ENCODE measurements around the gene SEC11A. TPM values are rescaled to one million over a fixed set of nuclear protein-coding genes. Genes with fewer than 3 reads are reported as not detected.

SEC11A gene
- total RNA-seq, 4 donors from 2014 or later: 54.1 to 103 (median 72.8) TPM

DNA sequence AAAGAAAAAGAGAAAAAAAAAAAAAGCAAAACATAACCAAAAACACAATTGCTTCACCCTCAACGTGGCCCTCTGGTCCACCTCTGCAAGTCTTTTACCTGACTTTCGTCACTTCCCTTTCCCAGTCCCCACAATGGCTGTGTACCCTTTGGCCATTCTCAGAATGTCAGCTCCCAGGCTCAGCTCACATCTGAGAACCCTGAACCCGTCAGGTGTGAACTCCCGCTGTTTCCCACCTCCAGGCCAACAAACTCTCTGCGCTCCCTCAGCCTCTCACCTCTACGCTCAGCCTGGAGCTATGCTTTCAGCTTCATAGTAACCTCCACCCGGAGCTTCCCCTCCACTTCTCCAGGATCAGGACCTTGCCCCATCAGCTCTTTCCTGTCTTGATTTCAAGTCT, 91.6 kb downstream of the SEC11A start:
- WGBS, 2 donors: 83 to 86% methylated on average over 6 of the region's 7 CpGs
- TF ChIP-seq, protein P1, sequence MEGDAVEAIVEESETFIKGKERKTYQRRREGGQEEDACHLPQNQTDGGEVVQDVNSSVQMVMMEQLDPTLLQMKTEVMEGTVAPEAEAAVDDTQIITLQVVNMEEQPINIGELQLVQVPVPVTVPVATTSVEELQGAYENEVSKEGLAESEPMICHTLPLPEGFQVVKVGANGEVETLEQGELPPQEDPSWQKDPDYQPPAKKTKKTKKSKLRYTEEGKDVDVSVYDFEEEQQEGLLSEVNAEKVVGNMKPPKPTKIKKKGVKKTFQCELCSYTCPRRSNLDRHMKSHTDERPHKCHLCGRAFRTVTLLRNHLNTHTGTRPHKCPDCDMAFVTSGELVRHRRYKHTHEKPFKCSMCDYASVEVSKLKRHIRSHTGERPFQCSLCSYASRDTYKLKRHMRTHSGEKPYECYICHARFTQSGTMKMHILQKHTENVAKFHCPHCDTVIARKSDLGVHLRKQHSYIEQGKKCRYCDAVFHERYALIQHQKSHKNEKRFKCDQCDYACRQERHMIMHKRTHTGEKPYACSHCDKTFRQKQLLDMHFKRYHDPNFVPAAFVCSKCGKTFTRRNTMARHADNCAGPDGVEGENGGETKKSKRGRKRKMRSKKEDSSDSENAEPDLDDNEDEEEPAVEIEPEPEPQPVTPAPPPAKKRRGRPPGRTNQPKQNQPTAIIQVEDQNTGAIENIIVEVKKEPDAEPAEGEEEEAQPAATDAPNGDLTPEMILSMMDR (IDR thresholded peaks at IDR 0.05): no peak
- no peak for TF ChIP-seq POLR2A (IDR thresholded peaks at IDR 0.05)
- intact Hi-C loops (cut with DNase I): no loop called here
- DNase-seq: no peak
- Histone ChIP-seq H3K27me3 (no peaks in the 10 kb centered on the region), H3K4me3 (no peak overlapping the region), H3K36me3 (peaks cover 0 to 35% (median 11%) of the 10 kb centered on the region in 3 donors), H3K4me1 (no peaks in the 10 kb centered on the region), H3K27ac (no peak overlapping the region), H3K9me3 (peaks cover 0 to 20% (median 19%) of the 10 kb centered on the region in 3 donors)

DNA sequence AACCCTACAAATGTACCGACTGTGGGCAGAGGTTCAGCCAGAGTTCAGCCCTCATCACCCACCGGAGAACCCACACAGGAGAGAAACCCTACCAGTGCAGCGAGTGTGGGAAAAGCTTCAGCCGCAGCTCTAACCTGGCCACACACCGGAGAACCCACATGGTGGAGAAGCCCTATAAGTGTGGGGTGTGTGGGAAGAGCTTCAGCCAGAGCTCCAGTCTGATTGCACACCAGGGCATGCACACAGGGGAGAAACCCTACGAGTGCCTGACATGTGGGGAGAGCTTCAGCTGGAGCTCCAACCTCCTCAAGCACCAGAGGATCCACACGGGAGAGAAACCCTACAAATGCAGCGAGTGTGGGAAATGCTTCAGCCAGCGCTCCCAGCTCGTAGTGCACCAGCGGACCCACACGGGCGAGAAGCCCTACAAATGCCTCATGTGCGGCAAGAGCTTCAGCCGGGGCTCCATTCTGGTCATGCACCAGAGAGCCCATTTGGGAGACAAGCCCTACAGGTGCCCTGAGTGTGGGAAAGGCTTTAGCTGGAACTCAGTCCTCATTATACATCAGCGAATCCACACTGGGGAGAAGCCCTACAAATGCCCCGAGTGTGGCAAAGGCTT, 94.5 kb downstream of the SEC11A start:
- no peaks in the 10 kb centered on the region for H3K27me3 ChIP-seq
- 93 to 96% methylated on average over 9 to 10 of the region's 17 CpGs for WGBS, 2 donors
- DNase-seq: no peak
- no peaks in the 10 kb centered on the region for H3K4me1 ChIP-seq
- H3K9me3 ChIP-seq: peaks cover 0 to 20% (median 19%) of the 10 kb centered on the region in 3 donors
- no peak overlapping the region for H3K27ac ChIP-seq
- TF ChIP-seq, protein P1 (IDR thresholded peaks at IDR 0.05): no peak
- H3K36me3 ChIP-seq: peaks cover 0 to 35% (median 11%) of the 10 kb centered on the region in 3 donors
- no peak overlapping the region for H3K4me3 ChIP-seq
- intact Hi-C loops (cut with DNase I): no loop called here

DNA sequence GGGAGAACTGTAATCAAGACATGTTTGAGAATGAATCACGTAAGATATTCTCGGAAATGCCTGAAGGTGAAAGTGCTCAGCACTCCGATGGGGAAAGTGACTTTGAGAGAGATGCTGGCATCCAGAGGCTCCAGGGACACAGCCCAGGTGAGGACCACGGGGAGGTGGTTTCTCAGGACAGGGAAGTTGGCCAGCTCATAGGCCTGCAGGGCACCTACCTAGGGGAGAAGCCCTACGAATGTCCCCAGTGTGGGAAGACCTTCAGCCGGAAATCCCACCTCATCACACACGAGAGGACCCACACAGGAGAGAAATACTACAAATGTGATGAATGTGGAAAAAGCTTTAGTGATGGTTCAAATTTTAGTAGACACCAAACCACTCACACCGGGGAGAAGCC, 95.3 kb downstream of the SEC11A start:
- no peaks in the 10 kb centered on the region for H3K27me3 ChIP-seq
- WGBS, 2 donors: 85 to 95% methylated on average over 8 of the region's 8 CpGs
- intact Hi-C loops (cut with DNase I): no loop called here
- no peak overlapping the region for H3K27ac ChIP-seq
- TF ChIP-seq, protein P1 (IDR thresholded peaks at IDR 0.05): no peak
- TF ChIP-seq POLR2A (IDR thresholded peaks at IDR 0.05): no peak
- no peaks in the 10 kb centered on the region for H3K4me1 ChIP-seq
- DNase-seq: no peak
- peaks cover 0 to 20% (median 19%) of the 10 kb centered on the region in 3 donors for H3K9me3 ChIP-seq
- peaks cover 0 to 35% (median 11%) of the 10 kb centered on the region in 3 donors for H3K36me3 ChIP-seq
- no peak overlapping the region for H3K4me3 ChIP-seq

Other genes with a start within 250 kb of the SEC11A start
- 1 to 10 TPM in 2 of 4 donors, under 1 TPM in 2; 0.45 to 9.5 (median 2.6) TPM for gene ZSCAN2, start 115.1 kb downstream of the SEC11A start, total RNA-seq
- gene WDR73, start 61.9 kb downstream of the SEC11A start, total RNA-seq: 10 to 100 TPM; 14.1 to 27.5 (median 16.5) TPM
- gene NMB, start 57.9 kb downstream of the SEC11A start, total RNA-seq: 10 to 100 TPM in 3 of 4 donors, 1 to 10 TPM in 1; 2.3 to 20.6 (median 11.0) TPM
- gene ZNF592, start 32.5 kb upstream of the SEC11A start, total RNA-seq: 10 to 100 TPM in 3 of 4 donors, 1 to 10 TPM in 1; 8.0 to 12.2 (median 10.3) TPM
- 1 to 10 TPM; 1.8 to 4.2 (median 2.7) TPM for gene ALPK3, start 101.2 kb upstream of the SEC11A start, total RNA-seq
- not detected for gene SLC28A1, start 168.5 kb upstream of the SEC11A start, total RNA-seq